H9 (cell line): ENCODE measurements around the gene CCNY. TPM values are rescaled to one million over a fixed set of nuclear protein-coding genes. Genes with fewer than 3 reads are reported as not detected.

Experiments
- DNase-seq: peaks from one replicate; pipeline ENCODE4 v3.0.0-alpha.2; 2017
- H2AFZ ChIP-seq: one replicate; pipeline ENCODE4 v1.6.1; 2013; ENCODE audit warnings: mild to moderate bottlenecking, low read length, control low read depth, moderate library complexity
- H2AK5ac ChIP-seq: 2 replicates; pipeline ENCODE4 v1.6.1; 2013; ENCODE audit warnings: low read length, control low read depth, mixed read lengths; ENCODE audit not compliant: insufficient read length
- H2BK120ac ChIP-seq: one replicate; pipeline ENCODE4 v1.6.1; 2013; ENCODE audit warnings: low read depth, mild to moderate bottlenecking, low read length, control low read depth, inconsistent platforms; ENCODE audit not compliant: poor library complexity, severe bottlenecking
- H2BK12ac ChIP-seq: 2 replicates; pipeline ENCODE4 v1.6.1; 2013; ENCODE audit warnings: low read length, control low read depth, mixed read lengths, low read depth; ENCODE audit not compliant: insufficient read length
- H2BK15ac ChIP-seq: 2 replicates; pipeline ENCODE4 v1.6.1; 2013; ENCODE audit warnings: low read depth, low read length, control low read depth
- H2BK20ac ChIP-seq: one replicate; pipeline ENCODE4 v1.6.1; 2013; ENCODE audit warnings: low read depth, mild to moderate bottlenecking, low read length, control low read depth, inconsistent platforms; ENCODE audit not compliant: poor library complexity, severe bottlenecking
- H2BK5ac ChIP-seq: 2 replicates; pipeline ENCODE4 v1.6.1; 2013; ENCODE audit warnings: low read length, control low read depth, mixed read lengths; ENCODE audit not compliant: insufficient read length
- H3K14ac ChIP-seq: 2 replicates; pipeline ENCODE4 v1.6.1; 2013; ENCODE audit warnings: low read length, control low read depth; ENCODE audit not compliant: insufficient read depth
- H3K18ac ChIP-seq: 2 replicates; pipeline ENCODE4 v1.6.1; 2013; ENCODE audit warnings: low read depth, mild to moderate bottlenecking, mixed read lengths, low read length, control low read depth; ENCODE audit not compliant: insufficient read length
- H3K23ac ChIP-seq: 2 replicates; pipeline ENCODE4 v1.6.1; 2013; ENCODE audit warnings: low read length, control low read depth, mixed read lengths, low read depth; ENCODE audit not compliant: insufficient read length
- H3K23me2 ChIP-seq: 2 replicates; pipeline ENCODE4 v1.6.1; 2013; ENCODE audit warnings: low read depth, mild to moderate bottlenecking, mixed read lengths, low read length, control low read depth; ENCODE audit not compliant: insufficient read length, poor library complexity, severe bottlenecking
- H3K27ac ChIP-seq: 2 replicates; pipeline ENCODE4 v1.5.1; 2013; ENCODE audit warnings: low read length, control low read depth, mixed read lengths, low read depth; ENCODE audit not compliant: insufficient read length
- H3K27me3 ChIP-seq: 2 replicates; pipeline ENCODE4 v1.6.1; 2013; ENCODE audit warnings: low read length, control low read depth, inconsistent platforms; ENCODE audit not compliant: insufficient read depth
- H3K4ac ChIP-seq: 2 replicates; pipeline ENCODE4 v1.6.1; 2013; ENCODE audit warnings: low read depth, mild to moderate bottlenecking, control low read depth, inconsistent platforms, low read length, moderate library complexity
- H3K4me1 ChIP-seq: 2 replicates; pipeline ENCODE4 v1.6.1; 2013; ENCODE audit warnings: low read length, control low read depth, inconsistent platforms; ENCODE audit not compliant: insufficient read depth
- H3K4me2 ChIP-seq: 2 replicates; pipeline ENCODE4 v1.6.1; 2013; ENCODE audit warnings: low read length, control low read depth, mixed read lengths; ENCODE audit not compliant: insufficient read length, insufficient read depth
- H3K56ac ChIP-seq: 2 replicates; pipeline ENCODE4 v1.6.1; 2013; ENCODE audit warnings: low read depth, mild to moderate bottlenecking, mixed read lengths, low read length, control low read depth; ENCODE audit not compliant: insufficient read length
- H3K79me1 ChIP-seq: 2 replicates; pipeline ENCODE4 v1.6.1; 2013; ENCODE audit warnings: low read depth, mild to moderate bottlenecking, moderate library complexity, low read length, control low read depth, inconsistent platforms; ENCODE audit not compliant: insufficient read depth, poor library complexity, severe bottlenecking
- H3K79me2 ChIP-seq: 2 replicates; pipeline ENCODE4 v1.6.1; 2013; ENCODE audit warnings: low read length, control low read depth, inconsistent platforms; ENCODE audit not compliant: insufficient read depth
- H3K9ac ChIP-seq: 2 replicates; pipeline ENCODE4 v1.6.1; 2013; ENCODE audit warnings: low read length, control low read depth, mixed read lengths; ENCODE audit not compliant: insufficient read length; ENCODE audit errors: extremely low read depth
- H3K9me3 ChIP-seq: one replicate; pipeline ENCODE4 v1.6.1; 2013; ENCODE audit warnings: low read depth, low read length, inconsistent platforms; ENCODE audit not compliant: control insufficient read depth
- H3T11ph ChIP-seq: one replicate; pipeline ENCODE4 v1.6.1; 2013; ENCODE audit warnings: mild to moderate bottlenecking, low read length, control low read depth, inconsistent platforms
- H4K20me1 ChIP-seq: one replicate; pipeline ENCODE4 v1.6.1; 2013; ENCODE audit not compliant: control insufficient read depth, insufficient read length, insufficient read depth
- H4K5ac ChIP-seq: 2 replicates; pipeline ENCODE4 v1.6.1; 2013; ENCODE audit warnings: low read depth, mild to moderate bottlenecking, mixed read lengths, low read length, control low read depth; ENCODE audit not compliant: insufficient read length
- H4K8ac ChIP-seq: replicated peaks from 2 replicates; pipeline ENCODE4 v1.6.1; 2013; ENCODE audit warnings: low read length, control low read depth, mixed read lengths, low read depth; ENCODE audit not compliant: insufficient read length
- H4K91ac ChIP-seq: 2 replicates; pipeline ENCODE4 v1.6.1; 2013; ENCODE audit warnings: low read depth, mild to moderate bottlenecking, moderate library complexity, mixed read lengths, low read length, control low read depth; ENCODE audit not compliant: insufficient read length
- H3K27ac Mint-ChIP-seq, 3 experiments: 2 replicates in 2 of 3; 3 replicates in 1 of 3; pipeline ENCODE4 v1.8.0; 2020 to 2021; ENCODE audit warnings: mixed read lengths in 3 of 3, mild to moderate bottlenecking in 1 of 3, moderate library complexity in 1 of 3
- H3K27me3 Mint-ChIP-seq: 2 replicates; pipeline ENCODE4 v1.8.0; 2021; ENCODE audit warnings: low read depth, mild to moderate bottlenecking, moderate library complexity, mixed read lengths
- H3K36me3 Mint-ChIP-seq, 3 experiments: 2 replicates in 2 of 3; 3 replicates in 1 of 3; pipeline ENCODE4 v1.8.0; 2020 to 2021; ENCODE audit warnings: low read depth in 3 of 3, mixed read lengths in 3 of 3; ENCODE audit not compliant: insufficient read depth in 1 of 3
- H3K4me1 Mint-ChIP-seq, 2 experiments: 2 replicates each; pipeline ENCODE4 v1.8.0; 2020; ENCODE audit warnings: mixed read lengths in 2 of 2
- H3K4me3 Mint-ChIP-seq, 2 experiments: 2 replicates in 1 of 2; 3 replicates in 1 of 2; pipeline ENCODE4 v1.8.0; 2020 to 2021; ENCODE audit warnings: mild to moderate bottlenecking in 2 of 2, mixed read lengths in 2 of 2, moderate library complexity in 1 of 2
- H3K9me3 Mint-ChIP-seq, 2 experiments: 2 replicates in 1 of 2; 3 replicates in 1 of 2; pipeline ENCODE4 v1.8.0; 2020; ENCODE audit warnings: mild to moderate bottlenecking in 2 of 2, mixed read lengths in 2 of 2, moderate library complexity in 1 of 2
- WGBS: extraction: QIAGEN DNeasy Blood & Tissue Kit; methylation state at CpG from one replicate; pipeline ENCODE4 v1.1.7; 2013; ENCODE audit warnings: missing lambda C conversion rate, low lambda C conversion rate, mixed read lengths; ENCODE audit not compliant: insufficient read length; ENCODE audit errors: extremely low coverage; 5-methylcytosine and 5-hydroxymethylcytosine counted together
- total RNA-seq: library from RNA; stranded (reverse); gene quantifications from 2 replicates; pipeline ENCODE4 v1.2.1, GENCODE V29; 2021
- TF ChIP-seq, protein P1 (sequence below): fragments of 200-600 bp; sonication (generic); conservative IDR thresholded peaks from 3 replicates; pipeline ENCODE4 v1.8.0; 2021; ENCODE audit warnings: antibody characterized with exemption, mild to moderate bottlenecking

The CCNY gene
- total RNA-seq, 1 experiment from 2014 or later: 62.1 TPM

DNA sequence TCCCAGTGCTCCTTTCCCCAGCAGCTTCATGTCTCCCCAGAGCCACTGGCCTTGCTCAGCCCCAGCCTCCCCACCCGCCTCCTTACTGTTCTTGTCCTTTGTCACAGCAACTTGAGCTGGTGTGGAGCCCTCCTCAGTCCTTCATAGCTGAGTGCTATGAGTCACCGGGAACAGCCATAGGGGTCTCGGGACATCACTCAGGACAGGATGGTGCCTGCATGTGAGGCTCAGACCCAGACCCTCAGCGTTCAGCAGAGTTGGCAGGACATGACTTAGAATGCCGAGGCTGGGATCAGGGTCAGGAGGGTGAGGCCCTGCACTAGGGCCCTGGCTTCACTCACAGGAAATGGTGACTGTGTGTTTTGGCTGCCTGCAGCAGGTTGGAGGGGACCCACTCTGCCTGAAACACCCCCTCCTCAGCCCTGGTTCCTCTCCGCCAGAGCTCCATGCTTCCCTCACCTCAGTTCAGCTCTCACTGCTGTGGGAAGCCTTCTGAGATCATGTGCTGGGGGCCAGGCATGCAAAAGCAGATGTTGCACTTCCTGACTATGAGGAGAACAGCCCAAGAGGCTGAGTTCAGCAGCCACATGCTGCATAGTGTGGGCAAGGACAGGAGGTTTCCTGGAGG lies 228.1 kb downstream of the CCNY start:
- no peak overlapping the region for H3K14ac ChIP-seq

More for the DNA sequence above, 228.1 kb downstream of the CCNY start:
- no peak for DNase-seq
- Histone ChIP-seq H3K56ac (no peak overlapping the region), H2BK20ac (no peak overlapping the region), H3K27me3 (no peaks in the 10 kb centered on the region), H3K18ac (no peak overlapping the region), H3K9me3 (no peaks in the 10 kb centered on the region), H4K8ac (no peak overlapping the region), H2AFZ (no peak overlapping the region), H3K23ac (no peak overlapping the region), H2BK12ac (no peak overlapping the region), H3K4ac (no peak overlapping the region; the same call in 1 of the 2 replicates), H3K79me2 (no peaks in the 10 kb centered on the region), H2AK5ac (no peak overlapping the region), H4K5ac (no peak overlapping the region), H3K4me2 (no peak overlapping the region), H3T11ph (no peak overlapping the region), H2BK15ac (no peak overlapping the region), H3K79me1 (no peaks in the 10 kb centered on the region), H2BK120ac (no peak overlapping the region), H2BK5ac (no peak overlapping the region), H3K4me1 (no peaks in the 10 kb centered on the region), H3K9ac (no peak overlapping the region), H4K20me1 (no peaks in the 10 kb centered on the region), H4K91ac (no peak overlapping the region), H3K23me2 (no peaks in the 10 kb centered on the region), H3K27ac (no peak overlapping the region)
- Mint-ChIP-seq H3K9me3 (no peaks in the 10 kb centered on the region), H3K27me3 (no peaks in the 10 kb centered on the region), H3K27ac (no peak overlapping the region; a peak in 1 of 7 replicates), H3K36me3 (peaks cover 8 to 30% (median 16%) of the 10 kb centered on the region in 3 experiments), H3K4me3 (no peak overlapping the region), H3K4me1 (peaks cover 4% of the 10 kb centered on the region in 2 experiments; a peak in 2 of 4 replicates)
- TF ChIP-seq, protein P1, sequence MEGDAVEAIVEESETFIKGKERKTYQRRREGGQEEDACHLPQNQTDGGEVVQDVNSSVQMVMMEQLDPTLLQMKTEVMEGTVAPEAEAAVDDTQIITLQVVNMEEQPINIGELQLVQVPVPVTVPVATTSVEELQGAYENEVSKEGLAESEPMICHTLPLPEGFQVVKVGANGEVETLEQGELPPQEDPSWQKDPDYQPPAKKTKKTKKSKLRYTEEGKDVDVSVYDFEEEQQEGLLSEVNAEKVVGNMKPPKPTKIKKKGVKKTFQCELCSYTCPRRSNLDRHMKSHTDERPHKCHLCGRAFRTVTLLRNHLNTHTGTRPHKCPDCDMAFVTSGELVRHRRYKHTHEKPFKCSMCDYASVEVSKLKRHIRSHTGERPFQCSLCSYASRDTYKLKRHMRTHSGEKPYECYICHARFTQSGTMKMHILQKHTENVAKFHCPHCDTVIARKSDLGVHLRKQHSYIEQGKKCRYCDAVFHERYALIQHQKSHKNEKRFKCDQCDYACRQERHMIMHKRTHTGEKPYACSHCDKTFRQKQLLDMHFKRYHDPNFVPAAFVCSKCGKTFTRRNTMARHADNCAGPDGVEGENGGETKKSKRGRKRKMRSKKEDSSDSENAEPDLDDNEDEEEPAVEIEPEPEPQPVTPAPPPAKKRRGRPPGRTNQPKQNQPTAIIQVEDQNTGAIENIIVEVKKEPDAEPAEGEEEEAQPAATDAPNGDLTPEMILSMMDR: no peak
- WGBS: no CpG with 5 or more reads among the region's 6 CpGs
